Measurements from ENCODE around the gene PGM1.

GRCh38 chr1:63621698-63622097, 28.5 kb downstream of the PGM1 start:
- TF ChIP-seq EZH2 (IDR thresholded peaks at IDR 0.05; ENCODE audit: insufficient read depth, poor library complexity, severe bottlenecking) (no peak), EZH2phosphoT487 (IDR thresholded peaks at IDR 0.05; ENCODE audit: insufficient read depth, low read depth) (no peak)
